ENCODE measurements around the gene SLC4A5.
A peak's percentile ranks its signal among the peaks of the same experiment; 100 is the strongest.
"Not testable (repeated sequence)": the region's sequence is repeated elsewhere in the genome, so short reads cannot be mapped to it uniquely, and the experiment has no call there.

Gene SLC4A5

GRCh38 chr2:74369976-74370375 lies 26.8 kb upstream of the SLC4A5 start:
- no peak overlapping the region for H3K27ac ChIP-seq
- no peak for DNase-seq (ENCODE audit: low read depth, low spot score)

- DNase-seq (ENCODE audit: low read depth, low spot score), result no peak
- H3K27ac ChIP-seq, result no peak overlapping the region
Observed at GRCh38 chr2:74368499-74368898, 25.3 kb upstream of the SLC4A5 start.

GRCh38 chr2:74367789-74368188 lies 24.6 kb upstream of the SLC4A5 start:
- no peak overlapping the region for H3K27ac ChIP-seq
- no peak for DNase-seq (ENCODE audit: low read depth, low spot score)

GRCh38 chr2:74366036-74366435 lies 22.8 kb upstream of the SLC4A5 start:
- no peak overlapping the region for H3K27ac ChIP-seq
- no peak for DNase-seq (ENCODE audit: low read depth, low spot score)

- no peak overlapping the region for H3K27ac ChIP-seq
Observed at GRCh38 chr2:74364533-74365505, 21.6 kb upstream of the SLC4A5 start.

GRCh38 chr2:74361327-74361726 lies 18.1 kb upstream of the SLC4A5 start:
- no peak for DNase-seq (ENCODE audit: low read depth, low spot score)
- no peak overlapping the region for H3K27ac ChIP-seq

More at GRCh38 chr2:74364533-74365505, 21.6 kb upstream of the SLC4A5 start:
- DNase-seq (ENCODE audit: low read depth, low spot score), result no peak

GRCh38 chr2:74357627-74358026 lies 14.4 kb upstream of the SLC4A5 start:
- DNase-seq (ENCODE audit: low read depth, low spot score), result no peak
- no peak overlapping the region for H3K27ac ChIP-seq

GRCh38 chr2:74349889-74350288 lies 6.7 kb upstream of the SLC4A5 start:
- H3K27ac ChIP-seq, result no peak overlapping the region
- no peak for DNase-seq (ENCODE audit: low read depth, low spot score)

- DNase-seq (ENCODE audit: low read depth, low spot score), result no peak
Observed at GRCh38 chr2:74347742-74348141, 4.5 kb upstream of the SLC4A5 start.

GRCh38 chr2:74347303-74347702 lies 4.1 kb upstream of the SLC4A5 start:
- DNase-seq (ENCODE audit: low read depth, low spot score), result no peak
- H3K27ac ChIP-seq, result no peak overlapping the region

More at GRCh38 chr2:74347742-74348141, 4.5 kb upstream of the SLC4A5 start:
- H3K27ac ChIP-seq, result no peak overlapping the region

- no peak overlapping the region for H3K27ac ChIP-seq
- DNase-seq (ENCODE audit: low read depth, low spot score), result no peak
Observed at GRCh38 chr2:74345272-74345943, 2.2 kb upstream of the SLC4A5 start.

GRCh38 chr2:74336227-74336626 lies 7.0 kb downstream of the SLC4A5 start:
- H3K27ac ChIP-seq; DNase-seq (ENCODE audit: low read depth, low spot score): not testable (repeated sequence)

GRCh38 chr2:74334931-74335333 lies 8.3 kb downstream of the SLC4A5 start:
- peak; percentile 14 for DNase-seq (ENCODE audit: low read depth, low spot score)
- H3K27ac ChIP-seq, result no peak overlapping the region

- H3K27ac ChIP-seq, result no peak overlapping the region
- DNase-seq (ENCODE audit: low read depth, low spot score), result no peak
Observed at GRCh38 chr2:74333896-74334586, 9.2 kb downstream of the SLC4A5 start.

- DNase-seq (ENCODE audit: low read depth, low spot score), result no peak
- H3K27ac ChIP-seq, result no peak overlapping the region
Observed at GRCh38 chr2:74333175-74333574, 10.0 kb downstream of the SLC4A5 start.

- no peak for DNase-seq (ENCODE audit: low read depth, low spot score)
- no peak overlapping the region for H3K27ac ChIP-seq
Observed at GRCh38 chr2:74332550-74333174, 10.6 kb downstream of the SLC4A5 start.

- DNase-seq (ENCODE audit: low read depth, low spot score), result no peak
- H3K27ac ChIP-seq, result no peak overlapping the region
Observed at GRCh38 chr2:74328573-74328972, 14.6 kb downstream of the SLC4A5 start.

- H3K27ac ChIP-seq, result no peak overlapping the region
- no peak for DNase-seq (ENCODE audit: low read depth, low spot score)
Observed at GRCh38 chr2:74328074-74328473, 15.1 kb downstream of the SLC4A5 start.

- DNase-seq (ENCODE audit: low read depth, low spot score), result no peak
- no peak overlapping the region for H3K27ac ChIP-seq
Observed at GRCh38 chr2:74327627-74328026, 15.6 kb downstream of the SLC4A5 start.

- DNase-seq (ENCODE audit: low read depth, low spot score), result no peak
- H3K27ac ChIP-seq, result no peak overlapping the region
Observed at GRCh38 chr2:74327199-74327598, 16.0 kb downstream of the SLC4A5 start.

All from epithelial cell of prostate (primary cell).